Measurements from ENCODE around the gene RAB36. TPM values are rescaled to one million over a fixed set of nuclear protein-coding genes. Genes with fewer than 3 reads are reported as not detected.

Gene RAB36
- total and polyA plus RNA-seq, 2 experiments from 2014 or later: 2.7 to 5.3 TPM

DNA sequence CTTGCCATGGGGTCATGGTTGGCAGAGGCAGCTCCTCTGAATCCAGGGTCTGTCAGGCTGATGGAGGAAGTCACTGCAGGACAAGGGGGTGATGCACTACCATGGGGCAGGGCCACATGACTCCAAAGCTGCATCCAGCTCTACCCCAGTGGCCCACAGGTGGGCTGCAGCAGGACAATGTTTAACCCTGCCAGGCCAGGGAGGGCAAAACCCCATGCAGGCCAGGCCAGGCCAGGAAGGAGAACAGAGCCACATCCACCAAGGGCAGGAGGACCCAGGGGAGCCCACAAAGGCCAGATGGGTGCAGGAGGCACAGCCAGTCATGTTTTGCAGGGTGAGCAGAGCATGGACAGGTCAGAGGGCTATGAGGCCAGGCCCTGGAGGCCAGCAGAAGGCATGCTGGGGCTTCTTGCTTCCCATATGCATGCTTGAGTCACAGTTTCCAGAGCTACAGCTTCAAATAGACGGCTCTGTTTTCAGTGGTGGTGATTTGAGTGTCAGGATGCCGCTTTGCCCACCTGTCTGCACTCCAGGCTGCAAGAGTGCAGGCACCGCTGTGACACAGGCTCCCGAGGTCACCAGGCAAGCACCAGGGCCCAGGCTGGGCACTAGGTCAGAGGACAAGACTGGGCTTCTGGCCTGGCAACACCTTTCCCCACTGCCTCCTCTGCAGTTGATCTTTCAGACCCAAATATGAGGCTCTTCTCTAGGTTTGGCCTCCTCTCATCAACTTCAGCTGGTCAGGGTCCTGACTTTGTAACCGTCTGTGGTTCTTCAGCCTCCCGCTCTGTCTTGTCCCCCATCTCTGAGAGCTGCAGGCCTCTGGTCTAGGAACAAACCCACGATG, 26.4 kb upstream of the RAB36 start:
- WGBS (ENCODE audit: low lambda C conversion rate, missing lambda C conversion rate): 94% methylated on average over 7 of the region's 7 CpGs
- Histone ChIP-seq H3K9me3 (ENCODE audit: low read depth) (no peaks in the 10 kb centered on the region), H3K4me2 (no peak overlapping the region), H3K27ac (no peak overlapping the region), H3K36me3 (replicated peaks; ENCODE audit: insufficient read depth, low read depth) (no peaks in the 10 kb centered on the region), H3K27me3 (no peaks in the 10 kb centered on the region), H3K79me2 (no peaks in the 10 kb centered on the region), H3K4me3 (no peak overlapping the region), H4K20me1 (ENCODE audit: insufficient read depth, poor library complexity, severe bottlenecking) (no peaks in the 10 kb centered on the region), H3K4me1 (ENCODE audit: insufficient read depth) (no peaks in the 10 kb centered on the region), H2AFZ (no peak overlapping the region), H3K9me2 (replicated peaks; ENCODE audit: insufficient read depth) (no peaks in the 10 kb centered on the region)
- no peak for DNase-seq (ENCODE audit: low spot score)
- TF ChIP-seq EZH2phosphoT487 (IDR thresholded peaks at IDR 0.05; ENCODE audit: low read depth, severe bottlenecking, unreplicated experiment) (no peak), EZH2 (IDR thresholded peaks at IDR 0.05; ENCODE audit: borderline replicate concordance) (no peak)
- TF ChIP-seq, protein P1, sequence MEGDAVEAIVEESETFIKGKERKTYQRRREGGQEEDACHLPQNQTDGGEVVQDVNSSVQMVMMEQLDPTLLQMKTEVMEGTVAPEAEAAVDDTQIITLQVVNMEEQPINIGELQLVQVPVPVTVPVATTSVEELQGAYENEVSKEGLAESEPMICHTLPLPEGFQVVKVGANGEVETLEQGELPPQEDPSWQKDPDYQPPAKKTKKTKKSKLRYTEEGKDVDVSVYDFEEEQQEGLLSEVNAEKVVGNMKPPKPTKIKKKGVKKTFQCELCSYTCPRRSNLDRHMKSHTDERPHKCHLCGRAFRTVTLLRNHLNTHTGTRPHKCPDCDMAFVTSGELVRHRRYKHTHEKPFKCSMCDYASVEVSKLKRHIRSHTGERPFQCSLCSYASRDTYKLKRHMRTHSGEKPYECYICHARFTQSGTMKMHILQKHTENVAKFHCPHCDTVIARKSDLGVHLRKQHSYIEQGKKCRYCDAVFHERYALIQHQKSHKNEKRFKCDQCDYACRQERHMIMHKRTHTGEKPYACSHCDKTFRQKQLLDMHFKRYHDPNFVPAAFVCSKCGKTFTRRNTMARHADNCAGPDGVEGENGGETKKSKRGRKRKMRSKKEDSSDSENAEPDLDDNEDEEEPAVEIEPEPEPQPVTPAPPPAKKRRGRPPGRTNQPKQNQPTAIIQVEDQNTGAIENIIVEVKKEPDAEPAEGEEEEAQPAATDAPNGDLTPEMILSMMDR (IDR thresholded peaks at IDR 0.05; ENCODE audit: poor library complexity): no peak

DNA sequence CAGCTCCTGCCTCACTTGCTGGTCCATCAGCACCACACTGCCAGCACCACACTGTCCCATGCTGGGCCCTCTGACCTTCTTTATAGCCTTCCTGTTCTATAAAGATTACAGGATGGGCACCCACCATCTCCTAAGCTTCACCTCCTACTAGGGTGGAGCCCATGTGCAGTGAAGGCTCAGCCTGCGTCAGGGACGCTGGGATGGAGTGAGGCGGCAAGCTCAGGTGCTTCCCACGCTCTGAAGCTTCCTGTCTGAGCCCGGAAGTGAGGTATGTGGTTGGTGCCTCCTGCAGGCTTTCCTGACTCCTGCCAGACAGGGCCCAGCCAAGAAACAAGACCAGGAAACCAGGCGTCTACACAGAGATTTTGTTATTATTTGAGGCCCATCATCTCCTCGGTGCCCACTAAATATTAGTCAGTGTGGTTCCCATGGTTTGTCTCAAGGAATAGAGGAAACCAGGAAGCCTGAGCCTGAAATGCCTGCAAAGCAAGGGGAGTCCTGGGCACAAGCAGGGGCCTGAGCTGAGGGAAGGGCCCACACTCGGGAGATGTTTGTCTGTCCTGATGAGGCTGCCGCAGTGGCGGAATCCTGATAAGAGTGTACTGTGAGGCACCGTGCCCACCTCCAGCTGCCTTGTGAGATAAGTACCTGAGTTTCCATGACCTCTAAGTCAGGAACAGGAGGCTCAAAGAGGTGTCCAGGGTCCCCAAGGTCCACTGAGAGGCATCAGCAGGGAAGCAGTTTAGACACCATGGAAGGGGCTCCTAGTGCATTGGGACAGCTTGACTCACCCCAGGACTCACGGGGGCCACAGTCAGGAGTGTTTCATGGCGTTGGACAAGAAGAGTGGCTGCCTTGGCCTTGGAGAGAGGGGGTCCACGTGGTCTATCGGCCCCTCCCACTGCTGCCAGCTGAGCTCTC, 25.5 kb upstream of the RAB36 start:
- no peak for TF ChIP-seq EZH2phosphoT487 (IDR thresholded peaks at IDR 0.05; ENCODE audit: low read depth, severe bottlenecking, unreplicated experiment)
- TF ChIP-seq, protein P1 (IDR thresholded peaks at IDR 0.05; ENCODE audit: poor library complexity): no peak
- TF ChIP-seq EZH2 (IDR thresholded peaks at IDR 0.05; ENCODE audit: borderline replicate concordance): no peak
- Histone ChIP-seq H3K4me3 (no peak overlapping the region), H2AFZ (no peak overlapping the region), H3K9me3 (ENCODE audit: low read depth) (no peaks in the 10 kb centered on the region), H3K4me2 (no peak overlapping the region), H4K20me1 (ENCODE audit: insufficient read depth, poor library complexity, severe bottlenecking) (no peaks in the 10 kb centered on the region), H3K79me2 (no peaks in the 10 kb centered on the region), H3K9me2 (replicated peaks; ENCODE audit: insufficient read depth) (no peaks in the 10 kb centered on the region), H3K27ac (no peak overlapping the region), H3K27me3 (no peaks in the 10 kb centered on the region), H3K4me1 (ENCODE audit: insufficient read depth) (no peaks in the 10 kb centered on the region), H3K36me3 (replicated peaks; ENCODE audit: insufficient read depth, low read depth) (no peaks in the 10 kb centered on the region)
- 80% methylated on average over 15 of the region's 15 CpGs for WGBS (ENCODE audit: low lambda C conversion rate, missing lambda C conversion rate)
- DNase-seq (ENCODE audit: low spot score): no peak

DNA sequence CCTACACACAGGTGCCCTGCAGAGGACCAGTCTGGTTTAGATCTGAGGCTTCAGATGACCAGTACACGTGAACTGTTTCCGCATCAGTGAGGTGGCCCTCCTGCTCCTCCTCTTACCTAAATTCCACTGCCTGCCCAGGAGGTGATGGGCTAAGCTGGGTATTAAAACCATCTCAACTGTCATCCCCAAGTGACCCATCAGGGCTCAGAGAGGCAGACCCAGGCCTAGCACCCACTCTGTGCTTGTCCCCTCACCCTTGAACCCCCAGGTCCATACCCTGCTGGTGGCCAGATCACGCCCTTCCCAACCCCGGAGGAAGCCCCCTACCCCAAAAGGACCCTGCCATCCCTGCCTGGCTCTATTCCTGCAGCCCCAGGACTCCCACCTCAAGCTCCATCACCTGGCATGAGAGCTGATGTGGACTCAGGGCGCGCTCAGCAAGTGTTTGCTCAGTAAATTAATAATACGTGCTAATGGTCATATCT, 24.8 kb upstream of the RAB36 start:
- Histone ChIP-seq H3K4me3 (no peak overlapping the region), H3K4me2 (no peak overlapping the region), H3K4me1 (ENCODE audit: insufficient read depth) (no peaks in the 10 kb centered on the region), H2AFZ (no peak overlapping the region), H3K36me3 (replicated peaks; ENCODE audit: insufficient read depth, low read depth) (no peaks in the 10 kb centered on the region), H3K9me3 (ENCODE audit: low read depth) (no peaks in the 10 kb centered on the region), H3K27me3 (no peaks in the 10 kb centered on the region), H4K20me1 (ENCODE audit: insufficient read depth, poor library complexity, severe bottlenecking) (no peaks in the 10 kb centered on the region), H3K79me2 (no peaks in the 10 kb centered on the region), H3K9me2 (replicated peaks; ENCODE audit: insufficient read depth) (no peaks in the 10 kb centered on the region), H3K27ac (no peak overlapping the region)
- TF ChIP-seq, protein P1 (IDR thresholded peaks at IDR 0.05; ENCODE audit: poor library complexity): no peak
- TF ChIP-seq EZH2phosphoT487 (IDR thresholded peaks at IDR 0.05; ENCODE audit: low read depth, severe bottlenecking, unreplicated experiment) (no peak), EZH2 (IDR thresholded peaks at IDR 0.05; ENCODE audit: borderline replicate concordance) (no peak)
- no peak for DNase-seq (ENCODE audit: low spot score)
- 94% methylated on average over 7 of the region's 7 CpGs for WGBS (ENCODE audit: low lambda C conversion rate, missing lambda C conversion rate)
